Trophoblast cell (in vitro differentiated cells and primary cell): Measurements from ENCODE around the gene GBP7.

ENCODE experiments used
- DNase-seq, 2 donors: peaks; one replicate each; pipeline ENCODE4 v3.0.0-alpha.2; 2016
- H2AFZ ChIP-seq: 2 replicates; pipeline ENCODE4 v1.6.1; 2013; ENCODE audit warnings: low read length, moderate library complexity, mild to moderate bottlenecking; ENCODE audit not compliant: insufficient read depth, poor library complexity
- H2AK5ac ChIP-seq: 2 replicates; pipeline ENCODE4 v1.6.1; 2013; ENCODE audit warnings: mild to moderate bottlenecking, low read length
- H2BK120ac ChIP-seq: 2 replicates; pipeline ENCODE4 v1.6.1; 2013; ENCODE audit warnings: low read length, mild to moderate bottlenecking, moderate library complexity; ENCODE audit not compliant: insufficient read depth, poor library complexity
- H2BK12ac ChIP-seq: 2 replicates; pipeline ENCODE4 v1.6.1; 2013; ENCODE audit warnings: mild to moderate bottlenecking, low read length, moderate library complexity
- H2BK5ac ChIP-seq: 2 replicates; pipeline ENCODE4 v1.6.1; 2013; ENCODE audit warnings: low read length, low read depth, moderate library complexity, mild to moderate bottlenecking; ENCODE audit not compliant: poor library complexity
- H3K14ac ChIP-seq: 2 replicates; pipeline ENCODE4 v1.6.1; 2013; ENCODE audit warnings: mild to moderate bottlenecking, low read length
- H3K18ac ChIP-seq: 2 replicates; pipeline ENCODE4 v1.6.1; 2013; ENCODE audit warnings: mild to moderate bottlenecking, low read length
- H3K23ac ChIP-seq: 2 replicates; pipeline ENCODE4 v1.6.1; 2013; ENCODE audit warnings: low read length
- H3K27ac ChIP-seq: 2 replicates; pipeline ENCODE4 v1.5.1; 2013; ENCODE audit warnings: low read depth, mild to moderate bottlenecking, inconsistent platforms, low read length, moderate library complexity
- H3K27me3 ChIP-seq: 2 replicates; pipeline ENCODE4 v1.6.1; 2013; ENCODE audit warnings: inconsistent platforms, mild to moderate bottlenecking, low read length, moderate library complexity; ENCODE audit not compliant: insufficient read depth
- H3K36me3 ChIP-seq, 2 experiments: 1 replicate in 1 of 2; 2 replicates in 1 of 2; pipeline ENCODE4 v1.6.1; 2013; ENCODE audit warnings: low read length in 2 of 2, mild to moderate bottlenecking in 2 of 2, moderate library complexity in 1 of 2; ENCODE audit not compliant: insufficient read depth in 2 of 2, control insufficient read depth in 1 of 2
- H3K4ac ChIP-seq: 2 replicates; pipeline ENCODE4 v1.6.1; 2013; ENCODE audit warnings: low read depth, mild to moderate bottlenecking, low read length, moderate library complexity
- H3K4me1 ChIP-seq, 2 experiments: 1 replicate in 1 of 2; 2 replicates in 1 of 2; pipeline ENCODE4 v1.6.1; 2013; ENCODE audit warnings: low read length in 2 of 2, mild to moderate bottlenecking in 2 of 2, moderate library complexity in 1 of 2; ENCODE audit not compliant: insufficient read depth in 2 of 2, control insufficient read depth in 1 of 2
- H3K4me2 ChIP-seq: 2 replicates; pipeline ENCODE4 v1.6.1; 2013; ENCODE audit warnings: inconsistent platforms, mild to moderate bottlenecking, low read length, moderate library complexity
- H3K4me3 ChIP-seq: 2 replicates; pipeline ENCODE4 v1.5.1; 2013; ENCODE audit warnings: mild to moderate bottlenecking, low read depth, low read length, inconsistent platforms
- H3K79me1 ChIP-seq: one replicate; pipeline ENCODE4 v1.6.1; 2013; ENCODE audit warnings: low read length
- H3K79me2 ChIP-seq: 2 replicates; pipeline ENCODE4 v1.6.1; 2013; ENCODE audit warnings: low read length, mild to moderate bottlenecking; ENCODE audit not compliant: control insufficient read depth, insufficient read depth, poor library complexity
- H3K9ac ChIP-seq: 2 replicates; pipeline ENCODE4 v1.6.1; 2013; ENCODE audit warnings: mild to moderate bottlenecking, low read length
- H3K9me3 ChIP-seq: 2 replicates; pipeline ENCODE4 v1.6.1; 2013; ENCODE audit warnings: low read depth, mild to moderate bottlenecking, control low read depth, inconsistent platforms, low read length; ENCODE audit not compliant: insufficient read depth
- H4K12ac ChIP-seq: 2 replicates; pipeline ENCODE4 v1.6.1; 2013; ENCODE audit warnings: low read depth, mild to moderate bottlenecking, low read length, moderate library complexity
- H4K8ac ChIP-seq: 2 replicates; pipeline ENCODE4 v1.6.1; 2013; ENCODE audit warnings: low read depth, mild to moderate bottlenecking, low read length, moderate library complexity
- H4K91ac ChIP-seq: one replicate; pipeline ENCODE4 v1.6.1; 2013; ENCODE audit warnings: low read depth, mild to moderate bottlenecking, low read length, moderate library complexity
- WGBS: extraction: QIAGEN DNeasy Blood & Tissue Kit; methylation state at CpG from one replicate; pipeline ENCODE4 v1.1.7; 2013; ENCODE audit warnings: missing lambda C conversion rate; ENCODE audit not compliant: insufficient read length, insufficient coverage; ENCODE audit errors: extremely low coverage; 5-methylcytosine and 5-hydroxymethylcytosine counted together

GBP7 gene

GRCh38 chr1:89142160-89142559 lies 33.6 kb downstream of the GBP7 start:
- Histone ChIP-seq H2BK5ac (no peak overlapping the region), H3K9ac (no peak overlapping the region), H3K9me3 (no peaks in the 10 kb centered on the region), H3K4ac (no peak overlapping the region), H2AK5ac (no peak overlapping the region), H3K18ac (no peak overlapping the region), H2BK120ac (no peak overlapping the region), H3K27ac (no peak overlapping the region), H3K79me2 (no peaks in the 10 kb centered on the region), H3K79me1 (no peaks in the 10 kb centered on the region), H3K27me3 (no peaks in the 10 kb centered on the region), H3K4me2 (no peak overlapping the region), H2AFZ (no peak overlapping the region), H4K12ac (no peak overlapping the region), H3K36me3 (no peaks in the 10 kb centered on the region), H3K23ac (no peak overlapping the region), H4K91ac (no peak overlapping the region), H3K4me3 (no peak overlapping the region), H3K4me1 (no peaks in the 10 kb centered on the region), H2BK12ac (no peak overlapping the region), H4K8ac (no peak overlapping the region), H3K14ac (no peak overlapping the region)
- DNase-seq: no peak
- no CpG with 5 or more reads among the region's 4 CpGs for WGBS

DNA sequence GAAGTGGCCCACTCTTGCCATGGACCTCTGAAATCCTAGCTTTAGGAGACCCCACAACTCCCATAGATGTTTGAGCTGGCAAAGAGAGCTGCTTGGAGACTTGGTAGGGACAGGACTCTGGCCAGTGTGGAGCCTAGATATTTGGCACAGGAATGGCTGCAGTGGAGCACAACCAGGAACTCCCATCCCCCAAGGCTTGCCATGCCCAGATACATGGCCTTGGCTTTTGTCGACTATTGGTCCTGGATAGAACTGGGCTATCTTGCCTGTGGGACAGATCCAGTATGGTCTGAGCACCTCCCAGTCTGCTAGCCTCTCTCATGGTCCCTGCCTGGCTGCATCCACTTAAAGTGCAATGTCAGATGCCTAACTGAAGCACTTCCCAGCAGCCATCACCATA lies 42.1 kb downstream of the GBP7 start:
- Histone ChIP-seq H3K4me1 (no peaks in the 10 kb centered on the region), H4K91ac (no peak overlapping the region), H2BK5ac (no peak overlapping the region), H3K27me3 (no peaks in the 10 kb centered on the region), H3K9me3 (peaks cover 3% of the 10 kb centered on the region), H3K23ac (no peak overlapping the region), H2BK120ac (no peak overlapping the region), H2AFZ (no peak overlapping the region), H3K4ac (no peak overlapping the region), H3K18ac (no peak overlapping the region), H4K12ac (no peak overlapping the region), H3K79me2 (no peaks in the 10 kb centered on the region), H4K8ac (no peak overlapping the region), H3K36me3 (no peaks in the 10 kb centered on the region), H2AK5ac (no peak overlapping the region), H3K79me1 (no peaks in the 10 kb centered on the region), H2BK12ac (no peak overlapping the region), H3K14ac (no peak overlapping the region), H3K9ac (no peak overlapping the region), H3K4me2 (no peak overlapping the region), H3K4me3 (no peak overlapping the region), H3K27ac (no peak overlapping the region)
- no peak for DNase-seq
- WGBS: no CpG with 5 or more reads among the region's 1 CpG

GRCh38 chr1:89130716-89131115 lies 45.1 kb downstream of the GBP7 start:
- no peak overlapping the region for H2AK5ac ChIP-seq
- no CpG with 5 or more reads among the region's 1 CpG for WGBS

DNA sequence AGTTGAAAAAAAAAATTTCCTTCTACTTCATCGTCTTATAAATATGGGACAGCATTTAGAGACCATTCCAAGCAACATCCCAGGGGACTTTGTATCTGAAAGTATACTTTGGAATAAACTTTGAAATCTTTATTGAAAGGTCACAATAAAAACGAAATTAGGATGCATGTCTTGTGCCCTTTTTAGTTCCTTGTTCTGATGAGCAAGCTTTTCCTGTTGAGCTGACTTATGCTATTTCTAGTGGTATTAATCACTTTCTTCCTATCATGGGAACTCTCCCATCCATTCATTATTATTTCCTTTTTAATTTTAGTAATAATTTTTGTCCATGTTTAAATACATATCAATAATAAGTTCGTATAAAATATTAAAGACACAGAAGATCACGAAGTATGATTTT lies 45.9 kb downstream of the GBP7 start:
- H2BK5ac ChIP-seq: no peak overlapping the region

More at GRCh38 chr1:89130716-89131115, 45.1 kb downstream of the GBP7 start:
- H3K4me2 ChIP-seq: no peak overlapping the region
- H3K27me3 ChIP-seq: no peaks in the 10 kb centered on the region
- no peak overlapping the region for H4K12ac ChIP-seq
- H3K18ac ChIP-seq: no peak overlapping the region
- no peak overlapping the region for H3K9ac ChIP-seq
- H3K23ac ChIP-seq: no peak overlapping the region
- H2BK12ac ChIP-seq: no peak overlapping the region
- H3K79me1 ChIP-seq: peaks cover 4% of the 10 kb centered on the region
- H3K4me1 ChIP-seq: peaks cover 2 to 6% of the 10 kb centered on the region in 2 experiments
- peaks cover 3% of the 10 kb centered on the region for H3K9me3 ChIP-seq
- H3K36me3 ChIP-seq: no peaks in the 10 kb centered on the region
- no peak overlapping the region for H3K4ac ChIP-seq
- no peak overlapping the region for H2BK5ac ChIP-seq
- H3K4me3 ChIP-seq: no peak overlapping the region
- H4K8ac ChIP-seq: no peak overlapping the region
- no peak overlapping the region for H2BK120ac ChIP-seq
- no peak for DNase-seq
- H3K14ac ChIP-seq: no peak overlapping the region
- H3K27ac ChIP-seq: no peak overlapping the region
- no peak overlapping the region for H2AFZ ChIP-seq
- H3K79me2 ChIP-seq: no peaks in the 10 kb centered on the region
- no peak overlapping the region for H4K91ac ChIP-seq

More for the DNA sequence above, 45.9 kb downstream of the GBP7 start:
- Histone ChIP-seq H3K4me3 (no peak overlapping the region), H3K18ac (no peak overlapping the region), H4K91ac (no peak overlapping the region), H2BK120ac (no peak overlapping the region), H3K4me1 (peaks cover 4 to 8% of the 10 kb centered on the region in 2 experiments), H2AFZ (no peak overlapping the region), H3K4me2 (no peak overlapping the region), H3K9me3 (peaks cover 3% of the 10 kb centered on the region), H3K27ac (no peak overlapping the region), H3K4ac (no peak overlapping the region), H3K23ac (no peak overlapping the region), H3K9ac (no peak overlapping the region), H3K27me3 (no peaks in the 10 kb centered on the region), H4K12ac (no peak overlapping the region), H4K8ac (no peak overlapping the region), H3K14ac (no peak overlapping the region), H3K79me1 (peaks cover 7% of the 10 kb centered on the region), H3K79me2 (no peaks in the 10 kb centered on the region), H3K36me3 (no peaks in the 10 kb centered on the region), H2AK5ac (no peak overlapping the region), H2BK12ac (no peak overlapping the region)
- no CpG with 5 or more reads among the region's 4 CpGs for WGBS
- DNase-seq: no peak
